Karpas-422 (cell line): ENCODE measurements around the gene C17orf113. TPM values are rescaled to one million over a fixed set of nuclear protein-coding genes. Genes with fewer than 3 reads are reported as not detected.
"Not testable (repeated sequence)": the region's sequence is repeated elsewhere in the genome, so short reads cannot be mapped to it uniquely, and the experiment has no call there.

ENCODE experiments used
- DNase-seq: peaks from one replicate; pipeline ENCODE4 v3.0.0-alpha.2; 2015
- H2AFZ ChIP-seq: fragments of 200-600 bp; sonication (generic); 2 replicates; pipeline ENCODE4 v1.6.1; 2014; ENCODE audit warnings: antibody characterized with exemption, low read length, mixed read lengths
- H3K27ac ChIP-seq: fragments of 200-600 bp; sonication (generic); 2 replicates; pipeline ENCODE4 v1.5.1; 2014; ENCODE audit warnings: mild to moderate bottlenecking, low read length, moderate library complexity
- H3K27me3 ChIP-seq: fragments of 200-600 bp; sonication (generic); 2 replicates; pipeline ENCODE4 v1.6.1; 2014; ENCODE audit warnings: low read length, mixed read lengths
- H3K36me3 ChIP-seq: fragments of 200-600 bp; sonication (generic); 2 replicates; pipeline ENCODE4 v1.6.1; 2014; ENCODE audit warnings: low read length, mixed read lengths; ENCODE audit not compliant: insufficient read depth
- H3K4me1 ChIP-seq: fragments of 200-600 bp; sonication (generic); 2 replicates; pipeline ENCODE4 v1.6.1; 2014; ENCODE audit warnings: mild to moderate bottlenecking, low read length, mixed read lengths
- H3K4me2 ChIP-seq: fragments of 200-600 bp; sonication (generic); 2 replicates; pipeline ENCODE4 v1.6.1; 2014; ENCODE audit warnings: low read length, low read depth, mild to moderate bottlenecking; ENCODE audit not compliant: poor library complexity, severe bottlenecking
- H3K4me3 ChIP-seq: fragments of 200-600 bp; sonication (generic); 2 replicates; pipeline ENCODE4 v1.5.1; 2014; ENCODE audit warnings: mild to moderate bottlenecking, antibody characterized with exemption, low read length, mixed read lengths
- H3K79me2 ChIP-seq: fragments of 200-600 bp; sonication (generic); 2 replicates; pipeline ENCODE4 v1.6.1; 2014; ENCODE audit warnings: mild to moderate bottlenecking, low read length, mixed read lengths
- H3K9ac ChIP-seq: fragments of 200-600 bp; sonication (generic); 2 replicates; pipeline ENCODE4 v1.6.0; 2014; ENCODE audit warnings: low read length
- H3K9me2 ChIP-seq: fragments of 200-600 bp; sonication (generic), shearing (Covaris generic); replicated peaks from 2 replicates; pipeline ENCODE4 v1.6.0; 2014; ENCODE audit warnings: mild to moderate bottlenecking, low read length, moderate library complexity; ENCODE audit not compliant: insufficient read depth
- H3K9me3 ChIP-seq: fragments of 300-700, 200-600 bp; sonication (generic); 2 replicates; pipeline ENCODE4 v1.6.1; 2014; ENCODE audit warnings: low read length, mixed read lengths
- H4K20me1 ChIP-seq: fragments of 200-600 bp; sonication (generic); 2 replicates; pipeline ENCODE4 v1.6.1; 2014; ENCODE audit warnings: mild to moderate bottlenecking, antibody characterized with exemption, low read length, low read depth; ENCODE audit not compliant: insufficient read depth
- total RNA-seq: library from RNA; depleted of rRNA; stranded (reverse); fragments of >200 nt; shearing (Covaris generic); gene quantifications from 2 replicates; pipeline ENCODE4 v1.2.3, GENCODE V29; 2014; ENCODE audit warnings: low replicate concordance

The C17orf113 gene
- total RNA-seq, 1 experiment from 2014 or later = not detected

DNA sequence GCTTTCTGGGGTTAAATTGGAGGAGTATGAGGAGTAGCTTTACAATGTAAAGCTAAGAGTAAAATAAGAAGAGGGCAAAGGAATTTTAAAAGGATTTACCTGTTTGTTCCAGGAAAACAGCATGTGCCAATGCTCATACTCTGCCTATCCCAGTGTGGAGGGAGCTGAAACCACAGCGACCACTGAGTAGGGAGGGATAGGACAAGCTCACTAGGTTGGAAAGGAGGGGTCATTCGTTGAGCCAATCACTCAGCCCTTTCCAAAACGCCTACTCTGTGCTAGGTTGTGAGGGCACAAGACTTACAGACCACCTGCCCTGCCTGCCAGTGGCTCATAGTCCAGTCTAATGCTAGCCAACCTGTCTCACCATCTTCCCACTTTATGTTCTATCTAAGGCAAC lies 32.1 kb downstream of the C17orf113 start:
- no peak overlapping the region for H2AFZ ChIP-seq
- 0 out of 2 replicates have a peak, but pooled peaks cover 5% of the 10 kb centered on the region for H3K9me2 ChIP-seq
- H3K9ac ChIP-seq = peak overlapping the region; percentile 98
- H4K20me1 ChIP-seq = no peaks in the 10 kb centered on the region; the same call in 1 of the 2 replicates
- H3K36me3 ChIP-seq = peaks cover 9% of the 10 kb centered on the region; the same call in 1 of the 2 replicates
- peak overlapping the region; percentile 37; the same call in 1 of the 2 replicates for H3K27ac ChIP-seq
- H3K9me3 ChIP-seq = no peaks in the 10 kb centered on the region
- H3K79me2 ChIP-seq = peaks cover 71% of the 10 kb centered on the region
- H3K4me1 ChIP-seq = peaks cover 43% of the 10 kb centered on the region
- H3K4me2 ChIP-seq = peak overlapping the region; percentile 92
- DNase-seq = no peak
- H3K27me3 ChIP-seq = no peaks in the 10 kb centered on the region
- peak overlapping the region; percentile 82 for H3K4me3 ChIP-seq

DNA sequence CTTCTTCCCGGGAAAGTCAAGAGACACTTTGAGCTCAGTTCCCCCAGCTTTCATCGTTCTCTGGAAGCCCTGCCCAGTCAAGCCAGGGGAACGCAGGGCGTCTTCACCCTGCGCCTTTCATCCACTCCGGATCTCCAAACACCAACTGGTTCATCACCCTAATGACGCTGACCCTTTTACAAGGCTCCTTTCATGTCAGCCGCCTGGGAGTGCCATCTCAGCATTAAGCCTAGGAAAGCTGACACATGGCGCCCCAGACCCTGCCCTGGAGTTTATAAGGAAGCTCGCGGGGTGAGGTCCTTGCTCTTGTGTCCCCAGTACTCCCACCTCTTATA lies 32.6 kb downstream of the C17orf113 start:
- H3K36me3 ChIP-seq = peaks cover 9% of the 10 kb centered on the region; the same call in 1 of the 2 replicates
- H4K20me1 ChIP-seq = no peaks in the 10 kb centered on the region; the same call in 1 of the 2 replicates
- H2AFZ ChIP-seq = peak overlapping the region; percentile 32; the same call in 1 of the 2 replicates
- peak overlapping the region; percentile 92 for H3K4me2 ChIP-seq
- H3K4me3 ChIP-seq = peak overlapping the region; percentile 82
- DNase-seq = no peak
- H3K27me3 ChIP-seq = no peaks in the 10 kb centered on the region
- peaks cover 45% of the 10 kb centered on the region for H3K4me1 ChIP-seq
- H3K9me2 ChIP-seq = 0 out of 2 replicates have a peak, but pooled peaks cover 5% of the 10 kb centered on the region
- H3K27ac ChIP-seq = peak overlapping the region; percentile 37; the same call in 1 of the 2 replicates
- peaks cover 76% of the 10 kb centered on the region for H3K79me2 ChIP-seq
- peak overlapping the region; percentile 98 for H3K9ac ChIP-seq
- H3K9me3 ChIP-seq = no peaks in the 10 kb centered on the region

DNA sequence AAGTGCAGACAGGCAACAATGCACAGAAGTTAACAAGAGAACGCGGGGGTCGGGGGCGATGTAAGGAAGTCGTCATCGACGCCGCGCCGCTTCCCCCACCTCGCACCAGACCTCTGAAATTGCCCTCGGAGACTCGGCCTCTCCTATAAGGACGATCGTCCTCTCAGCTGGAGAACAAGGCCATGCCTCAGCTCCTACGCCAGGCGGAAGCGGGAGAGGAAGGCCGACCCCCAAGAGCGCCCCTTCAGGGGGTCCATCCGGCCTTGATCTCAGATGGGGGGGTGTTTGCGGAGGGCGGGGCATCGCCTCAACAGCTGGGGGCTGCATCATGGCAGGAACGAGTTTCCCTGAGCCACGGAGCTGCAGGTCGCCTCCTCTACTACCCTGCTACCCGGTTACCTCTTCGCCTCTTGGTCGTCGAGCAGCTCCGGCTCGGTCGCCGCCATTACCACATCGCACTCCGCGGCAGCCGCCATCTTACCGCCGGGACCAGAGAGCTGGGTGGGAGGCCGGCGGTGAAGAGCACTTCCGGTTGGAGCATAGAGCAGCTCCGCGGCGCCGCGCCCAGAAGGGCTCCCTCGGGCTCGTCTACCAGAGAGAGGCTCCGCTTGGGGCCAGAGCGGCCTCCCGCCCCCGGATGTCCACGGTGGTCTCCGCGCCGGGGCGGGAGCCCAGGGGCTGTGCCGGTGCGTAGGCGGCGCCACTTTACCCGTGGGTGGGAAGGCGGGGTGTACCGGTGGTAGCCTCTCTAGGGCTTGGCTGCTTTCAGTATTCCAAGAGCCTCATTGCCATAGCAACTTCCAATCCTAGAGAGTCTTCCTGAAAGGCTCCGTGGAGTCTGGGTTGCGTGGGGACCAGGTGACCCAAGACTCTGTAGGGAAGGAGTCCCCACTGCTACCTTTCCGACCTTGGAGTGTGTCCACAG lies 33.2 kb downstream of the C17orf113 start, which contains the start of gene DNAJC7:
DNAJC7 (minus strand) TSS at position 499 of the 925 bp plus-strand sequence; CDS start at position 476, 23 bp downstream.
- Histone ChIP-seq H3K27me3 (no peaks in the 10 kb centered on the region), H2AFZ (peak within 1 kb of the TSS; percentile 86), H3K9me3 (no peaks in the 10 kb centered on the region), H3K4me1 (peaks cover 45% of the 10 kb centered on the region), H4K20me1 (no peaks in the 10 kb centered on the region; the same call in 1 of the 2 replicates), H3K4me2 (peak within 1 kb of the TSS; percentile 92), H3K36me3 (peaks cover 3% of the 10 kb centered on the region; the same call in 1 of the 2 replicates), H3K4me3 (peak within 1 kb of the TSS; percentile 82), H3K79me2 (peaks cover 80% of the 10 kb centered on the region), H3K9me2 (0 out of 2 replicates have a peak, but pooled peaks cover 5% of the 10 kb centered on the region), H3K27ac (peak within 1 kb of the TSS; percentile 74), H3K9ac (peak within 1 kb of the TSS; percentile 98)
- DNase-seq = peak; percentile 98

DNA sequence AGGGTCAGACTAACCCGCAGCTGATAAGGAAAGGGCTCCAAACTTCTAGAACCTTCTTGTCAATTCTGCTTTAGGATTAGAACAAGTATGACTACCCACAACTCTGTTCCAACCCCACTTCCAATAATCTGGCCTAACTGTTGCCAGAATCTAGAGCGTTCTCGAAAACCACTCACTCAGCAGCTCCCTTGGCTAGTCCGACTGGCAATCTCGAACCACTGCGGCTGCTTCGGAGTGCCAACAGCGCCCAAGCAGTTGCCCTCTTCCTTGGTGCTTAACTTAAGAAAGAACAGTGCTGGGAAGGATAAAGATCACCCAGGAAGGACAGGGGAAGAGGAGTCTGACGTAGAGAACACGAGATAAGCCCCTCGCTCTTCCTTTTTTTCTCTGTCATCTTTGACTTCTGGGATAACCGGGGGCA lies 34.0 kb downstream of the C17orf113 start:
- Histone ChIP-seq H3K9ac (peak overlapping the region; percentile 98), H3K79me2 (peaks cover 84% of the 10 kb centered on the region), H3K4me2 (peak overlapping the region; percentile 92), H3K27me3 (no peaks in the 10 kb centered on the region), H4K20me1 (no peaks in the 10 kb centered on the region; the same call in 1 of the 2 replicates), H3K36me3 (peaks cover 3% of the 10 kb centered on the region; the same call in 1 of the 2 replicates), H3K27ac (peak overlapping the region; percentile 74), H2AFZ (peak overlapping the region; percentile 86; the same call in 1 of the 2 replicates), H3K9me2 (0 out of 2 replicates have a peak, but pooled peaks cover 5% of the 10 kb centered on the region), H3K4me1 (peaks cover 42% of the 10 kb centered on the region), H3K9me3 (no peaks in the 10 kb centered on the region), H3K4me3 (peak overlapping the region; percentile 82)
- DNase-seq = peak; percentile 68

DNA sequence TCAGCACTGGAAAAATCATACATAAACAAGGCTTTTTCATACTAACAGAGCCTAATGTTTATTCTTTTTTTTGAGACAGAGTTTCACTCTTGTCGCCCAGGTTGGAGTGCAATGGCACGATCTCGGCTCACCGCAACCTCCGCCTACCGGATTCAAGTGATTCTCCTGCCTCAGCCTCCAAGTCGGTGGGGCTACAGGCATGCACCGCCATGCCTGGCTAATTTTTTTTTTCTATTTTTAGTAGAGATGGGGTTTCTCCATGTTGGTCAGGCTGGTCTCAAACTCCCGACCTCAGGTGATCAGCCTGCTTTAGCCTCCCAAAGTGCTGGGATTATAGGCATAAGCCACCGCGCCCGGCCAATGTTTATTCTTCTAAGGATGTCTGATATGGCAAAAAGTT lies 36.7 kb downstream of the C17orf113 start:
- not testable (repeated sequence) for H3K9ac ChIP-seq, H2AFZ ChIP-seq, H3K27ac ChIP-seq, DNase-seq, H3K4me3 ChIP-seq, H3K9me3 ChIP-seq, H3K36me3 ChIP-seq, H3K4me2 ChIP-seq, H3K27me3 ChIP-seq, H3K9me2 ChIP-seq
- Histone ChIP-seq H3K4me1 (peaks cover 31% of the 10 kb centered on the region), H3K79me2 (peaks cover 96% of the 10 kb centered on the region), H4K20me1 (peaks cover 13% of the 10 kb centered on the region; the same call in 1 of the 2 replicates)

DNA sequence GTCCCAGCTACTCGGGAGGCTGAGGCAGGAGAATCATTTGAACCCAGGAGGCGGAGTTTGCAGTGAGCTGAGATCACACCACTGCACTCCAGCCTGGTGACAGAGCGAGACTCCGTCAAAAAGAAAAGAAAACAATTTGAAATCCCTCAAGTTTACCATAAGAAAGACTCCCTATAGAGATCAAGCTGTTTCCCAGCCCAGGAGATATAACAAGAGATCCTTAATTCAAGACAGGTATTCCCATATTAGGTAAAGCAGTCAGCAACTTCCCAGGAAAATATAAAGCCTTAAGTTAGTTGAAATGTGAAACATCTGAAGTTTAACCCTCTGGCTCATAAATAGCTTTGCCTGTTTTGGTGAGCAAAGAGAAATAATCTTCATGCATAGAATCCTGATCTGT lies 38.0 kb downstream of the C17orf113 start:
- not testable (repeated sequence) for H3K27ac ChIP-seq, H3K9ac ChIP-seq, H2AFZ ChIP-seq, H3K4me3 ChIP-seq, H3K27me3 ChIP-seq, H3K9me3 ChIP-seq, H3K4me2 ChIP-seq, DNase-seq, H3K9me2 ChIP-seq, H3K36me3 ChIP-seq
- Histone ChIP-seq H4K20me1 (peaks cover 14% of the 10 kb centered on the region; the same call in 1 of the 2 replicates), H3K79me2 (peaks cover 95% of the 10 kb centered on the region), H3K4me1 (peaks cover 20% of the 10 kb centered on the region)

DNA sequence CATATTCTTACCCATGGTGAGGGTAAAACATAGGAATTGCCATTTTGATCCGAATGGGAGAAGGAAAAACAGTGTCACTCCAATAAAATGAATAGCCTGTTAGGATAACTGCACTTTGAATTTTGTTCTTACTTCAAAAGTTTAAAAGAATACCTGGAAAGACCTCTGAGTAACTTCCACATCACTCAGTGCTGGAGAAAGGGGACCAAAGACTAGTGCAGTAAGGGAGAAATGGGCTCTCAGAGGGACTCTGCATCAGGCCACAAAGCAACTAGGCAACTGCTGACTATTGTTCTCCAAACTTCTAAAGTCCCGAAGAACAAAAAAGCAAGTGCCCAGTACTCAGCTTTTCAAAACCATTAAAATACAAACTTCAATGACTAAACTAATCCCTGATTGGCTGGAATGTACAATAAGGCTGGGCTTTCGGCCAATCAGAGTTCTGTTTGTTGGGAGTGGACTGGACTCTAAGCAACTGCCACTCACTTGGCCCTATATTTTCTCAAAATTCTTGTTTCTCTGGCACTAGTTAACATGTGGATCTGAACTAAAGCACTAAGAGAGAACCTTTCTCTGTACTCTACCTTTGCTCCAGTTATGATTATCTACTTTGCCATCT lies 39.4 kb downstream of the C17orf113 start:
- H2AFZ ChIP-seq = no peak overlapping the region
- peaks cover 3% of the 10 kb centered on the region; the same call in 1 of the 2 replicates for H3K36me3 ChIP-seq
- H3K4me2 ChIP-seq = no peak overlapping the region
- no peaks in the 10 kb centered on the region for H3K9me3 ChIP-seq
- DNase-seq = peak; percentile 58
- no peaks in the 10 kb centered on the region for H3K27me3 ChIP-seq
- H3K27ac ChIP-seq = no peak overlapping the region; the same call in 1 of the 2 replicates
- H3K9ac ChIP-seq = no peak overlapping the region
- H3K9me2 ChIP-seq = no peaks in the 10 kb centered on the region
- no peak overlapping the region for H3K4me3 ChIP-seq
- peaks cover 18% of the 10 kb centered on the region for H3K4me1 ChIP-seq
- peaks cover 96% of the 10 kb centered on the region for H3K79me2 ChIP-seq
- H4K20me1 ChIP-seq = peaks cover 16% of the 10 kb centered on the region; the same call in 1 of the 2 replicates
